Hematopoietic multipotent progenitor cell treated with erythropoietin and hydrocortisone succinate and interleukin-3 and kit ligand, for 15 days (in vitro differentiated cells): Measurements from ENCODE around the gene TXN2.
"Not testable (repeated sequence)": the region's sequence is repeated elsewhere in the genome, so short reads cannot be mapped to it uniquely, and the experiment has no call there.

Source experiments
- DNase-seq: peaks from one replicate; pipeline ENCODE4 v3.0.0-alpha.2; 2015; ENCODE audit warnings: low spot score

The TXN2 gene

DNA sequence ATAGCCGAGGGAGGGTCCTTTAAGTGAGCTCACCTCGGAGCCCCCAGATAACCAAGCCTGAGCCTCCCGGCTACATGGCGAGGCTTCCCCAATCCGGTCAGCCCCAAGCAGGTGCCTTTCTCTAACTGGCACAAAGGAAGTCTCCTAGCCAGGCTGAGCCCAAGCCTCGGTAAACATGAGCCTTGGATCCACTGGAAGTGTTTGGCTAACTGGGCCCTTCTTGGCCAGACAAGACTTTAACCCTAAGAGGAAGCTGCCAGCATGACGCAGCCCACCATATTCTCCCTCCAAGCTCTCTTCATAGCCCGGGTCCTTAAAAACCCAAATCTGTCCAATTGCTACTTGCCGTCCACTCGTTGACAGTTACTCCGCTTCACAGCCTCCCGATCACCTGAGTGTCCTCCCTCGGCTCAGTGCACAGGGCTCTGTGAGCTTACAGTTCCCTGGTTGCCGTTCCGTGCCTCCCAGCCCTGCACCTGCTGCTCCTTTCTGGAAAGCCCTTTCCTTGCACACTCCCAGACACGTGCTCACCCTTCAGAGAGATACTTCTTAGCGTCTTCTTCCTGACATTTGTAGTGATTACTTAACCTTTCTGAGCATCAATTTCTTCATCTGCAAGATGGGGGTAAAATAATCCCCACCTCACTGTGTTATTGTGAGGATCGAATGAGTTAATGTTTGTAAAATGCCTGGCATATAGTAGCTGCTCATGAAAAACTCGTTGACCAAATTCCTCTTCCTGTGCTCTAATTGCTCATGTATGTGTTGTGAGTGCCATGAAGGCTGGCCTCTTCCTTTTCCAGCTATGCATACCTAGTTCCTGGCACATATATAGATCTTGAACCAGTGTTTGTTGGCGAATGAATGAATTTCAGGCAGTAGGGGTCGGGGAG lies 25.6 kb downstream of the TXN2 start:
- no peak for DNase-seq

DNA sequence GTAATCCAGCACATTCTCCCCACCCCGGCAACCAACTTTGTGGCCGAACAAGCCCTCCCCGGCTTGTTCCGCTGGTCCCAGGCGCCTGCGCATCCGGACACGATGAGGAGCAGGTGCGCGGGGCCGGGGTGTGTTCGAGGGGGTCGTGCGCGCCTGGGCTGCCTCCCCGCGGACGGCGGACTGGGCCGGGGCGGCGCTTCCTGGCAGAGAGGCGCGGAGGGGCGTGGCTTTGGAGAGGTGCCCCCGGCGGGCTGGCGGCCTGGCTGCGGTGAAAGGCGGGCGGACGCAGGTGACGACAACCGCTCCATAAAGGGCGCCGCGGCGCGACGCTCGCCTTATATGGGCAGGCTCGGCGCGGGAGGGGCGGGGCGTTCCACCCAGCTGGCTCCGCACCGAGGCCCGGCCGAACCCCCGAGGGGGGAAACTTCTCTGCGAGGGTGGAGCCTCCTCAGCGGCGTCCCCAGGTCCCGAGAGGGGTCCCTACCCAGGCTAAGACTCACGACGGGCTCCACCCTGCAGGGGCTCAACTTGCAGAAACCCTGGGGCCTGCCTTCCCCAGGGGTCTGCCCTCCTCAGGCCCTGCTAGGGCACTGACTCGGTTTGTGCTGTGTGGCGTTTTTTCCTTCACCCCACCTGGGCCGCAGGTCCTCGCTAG lies 26.4 kb downstream of the TXN2 start:
- DNase-seq: peak; percentile 90

DNA sequence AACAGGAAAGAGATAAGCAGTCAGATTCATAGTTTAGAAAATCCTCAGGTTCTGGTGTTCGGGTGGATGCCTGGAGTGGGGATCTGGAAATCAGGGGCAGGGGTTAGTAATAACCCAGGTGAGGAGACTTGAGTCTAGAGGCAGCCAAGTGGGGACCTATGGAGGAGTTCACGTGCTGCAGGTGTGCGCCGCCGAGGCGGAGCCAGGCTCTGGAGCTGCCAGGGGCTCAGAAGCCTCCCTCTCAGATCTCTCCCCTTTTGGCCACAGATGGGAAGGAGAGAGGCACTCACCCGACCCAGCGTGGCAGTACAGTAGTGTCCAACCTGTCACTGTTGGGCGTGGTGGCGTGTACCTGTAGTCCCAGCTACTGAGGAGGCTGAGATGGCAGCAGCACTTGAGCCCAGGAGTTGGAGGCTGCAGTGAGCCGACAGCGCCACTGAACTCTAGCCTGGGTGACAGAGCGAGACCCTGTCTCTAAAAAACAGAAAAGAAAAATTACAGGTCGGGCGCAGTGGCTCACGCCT lies 27.5 kb downstream of the TXN2 start:
- DNase-seq: no peak

DNA sequence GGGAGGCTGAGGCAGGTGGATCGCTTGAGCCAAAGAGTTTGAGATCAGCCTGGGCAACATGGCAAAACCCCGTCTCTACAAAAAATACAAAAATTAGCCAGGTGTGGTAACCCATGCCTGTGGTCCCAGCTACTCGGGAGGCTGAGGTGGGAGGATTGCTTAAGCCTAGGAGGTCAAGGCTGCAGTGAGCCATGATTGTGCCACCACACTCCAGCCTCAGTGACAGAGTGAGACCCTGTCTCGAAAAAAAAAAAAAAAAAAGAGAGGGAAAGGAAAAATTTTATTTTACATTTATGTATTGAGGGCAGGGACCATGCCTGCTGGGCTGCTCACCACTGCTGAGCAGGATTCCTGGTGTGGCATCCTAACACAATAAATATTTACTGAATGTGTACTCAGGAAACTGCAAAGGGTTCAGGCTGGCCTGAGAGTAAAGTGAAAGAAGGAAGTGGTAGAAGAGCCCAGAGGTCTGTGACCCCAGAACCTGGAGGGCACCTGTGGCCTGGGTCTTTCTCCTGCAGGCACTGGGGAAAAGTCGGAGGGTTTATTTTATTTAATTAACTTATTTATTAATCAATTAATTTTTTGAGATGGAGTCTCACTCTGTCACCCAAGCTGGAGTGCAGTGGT lies 28.3 kb downstream of the TXN2 start:
- not testable (repeated sequence) for DNase-seq

DNA sequence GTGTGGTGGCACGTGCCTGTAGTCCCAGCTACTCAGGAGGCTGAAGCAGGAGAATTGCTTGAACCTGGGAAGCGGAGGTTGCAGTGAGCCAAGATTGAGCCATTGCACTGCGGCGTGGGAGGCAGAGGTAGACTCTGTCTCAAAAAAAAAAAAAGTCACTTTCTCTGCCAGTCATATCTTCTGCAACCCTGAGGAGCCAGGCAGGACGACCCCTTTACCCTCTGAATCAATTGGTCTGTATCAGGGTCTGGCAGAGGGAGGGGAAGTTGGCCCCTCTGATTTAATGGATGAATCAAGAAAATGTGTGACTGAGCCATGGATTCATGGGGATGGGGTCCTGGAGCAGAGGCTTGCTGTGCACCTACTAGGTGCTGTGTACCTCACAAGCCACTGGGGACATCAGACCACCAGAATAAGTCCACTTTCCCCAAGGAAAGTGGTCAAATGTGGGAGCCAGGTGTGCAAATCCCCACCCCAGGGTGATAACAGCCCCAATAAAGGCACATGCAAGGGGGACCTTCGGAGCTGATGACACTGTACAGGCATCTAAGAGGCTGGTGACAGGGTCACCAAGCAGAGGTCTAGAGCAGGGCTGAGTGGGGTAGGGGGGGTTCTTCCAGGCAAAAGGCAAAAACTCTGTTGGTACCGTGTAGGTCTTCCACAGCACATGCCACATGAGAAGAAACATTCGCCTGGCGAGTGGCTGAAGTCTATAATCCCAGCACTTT lies 29.0 kb downstream of the TXN2 start:
- DNase-seq: no peak

DNA sequence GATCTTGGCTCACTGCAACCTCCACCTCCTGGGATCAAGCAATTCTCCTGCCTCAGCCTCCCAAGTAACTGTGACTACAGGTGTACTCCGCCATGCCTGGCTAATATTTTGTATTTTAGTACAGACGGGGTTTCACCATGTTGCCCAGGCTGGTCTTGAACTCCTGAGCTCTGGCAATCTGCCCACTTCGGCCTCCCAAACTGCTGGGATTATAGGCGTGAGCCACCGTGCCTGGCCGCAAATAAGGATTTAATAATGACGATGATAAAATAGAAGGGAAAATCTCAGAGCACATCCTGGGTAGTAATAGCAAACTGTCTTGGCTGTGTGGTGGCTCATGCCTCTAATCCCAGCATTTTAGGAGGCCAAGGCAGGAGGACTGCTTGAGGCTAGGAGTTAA lies 30.5 kb downstream of the TXN2 start:
- DNase-seq: not testable (repeated sequence)

DNA sequence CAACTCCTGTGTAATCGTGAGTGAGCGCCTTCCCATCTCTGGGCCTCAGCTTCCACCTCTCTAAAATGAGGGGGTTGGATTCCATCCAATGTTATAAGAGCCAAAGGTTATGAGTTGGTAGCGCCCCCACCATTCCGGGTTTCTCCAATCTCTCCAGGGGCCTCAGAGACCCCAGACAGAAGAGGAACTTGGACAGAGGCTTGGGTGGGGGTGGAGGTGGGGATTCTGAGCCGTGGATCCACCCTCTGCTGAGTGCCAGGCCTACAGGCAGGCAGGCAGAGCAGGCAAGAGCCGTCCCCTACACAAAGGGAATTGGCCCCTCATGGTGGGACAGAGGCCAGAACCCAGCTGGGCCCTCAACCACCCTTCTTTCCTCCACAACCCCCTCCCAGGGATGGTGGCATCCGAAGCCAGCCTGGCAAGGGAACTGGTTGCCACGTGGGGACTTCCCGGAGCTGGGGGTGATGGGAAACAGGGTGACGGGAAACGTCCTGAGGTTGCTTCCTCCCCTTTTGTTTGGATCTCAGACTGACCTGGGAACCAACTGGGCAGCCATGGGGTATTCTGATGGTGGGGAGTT lies 31.8 kb downstream of the TXN2 start:
- no peak for DNase-seq

DNA sequence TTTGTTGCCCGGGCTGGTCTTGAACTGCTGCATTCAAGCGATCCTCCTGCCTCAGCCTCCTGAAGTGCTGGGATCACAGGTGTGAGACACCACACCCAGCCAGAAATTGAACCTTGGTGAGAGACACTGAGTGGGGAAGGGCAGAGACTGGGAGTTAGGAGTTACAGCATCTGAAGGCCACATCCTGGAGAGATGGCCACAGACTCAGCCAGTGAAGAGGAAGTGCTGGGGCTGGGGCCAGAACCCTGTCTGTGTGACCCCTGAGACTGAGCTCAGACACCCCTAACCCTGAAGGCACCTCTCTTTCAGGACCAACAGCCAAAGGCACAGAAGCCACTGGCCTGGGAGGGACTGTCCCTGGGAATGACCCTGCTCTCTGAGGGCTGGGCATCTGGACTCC lies 33.8 kb downstream of the TXN2 start:
- no peak for DNase-seq

DNA sequence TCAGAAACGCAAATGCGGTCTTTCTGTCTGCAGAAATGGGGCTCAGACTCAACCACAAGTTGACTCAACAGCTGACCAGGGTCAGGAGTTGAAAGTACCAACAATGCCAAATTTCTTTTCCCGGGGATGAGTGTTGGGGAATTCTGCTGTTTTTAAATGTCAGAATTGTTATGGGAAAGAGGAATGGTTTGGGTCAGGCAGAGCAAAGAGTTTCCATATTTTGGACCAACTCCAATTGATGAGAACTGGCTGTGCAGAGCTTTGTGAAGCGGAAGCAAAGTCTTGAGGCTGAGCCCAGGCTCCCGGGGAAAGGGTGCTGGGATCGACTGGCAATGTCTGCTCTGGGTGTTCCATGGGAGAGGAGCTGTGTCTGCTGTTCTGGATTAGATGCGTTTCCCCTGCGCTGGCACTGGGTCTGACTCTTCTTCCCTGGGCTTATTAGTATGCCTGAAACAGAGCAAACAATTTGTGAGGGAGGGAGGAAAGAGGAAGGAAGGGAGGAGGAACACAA lies 36.2 kb downstream of the TXN2 start:
- DNase-seq: no peak

DNA sequence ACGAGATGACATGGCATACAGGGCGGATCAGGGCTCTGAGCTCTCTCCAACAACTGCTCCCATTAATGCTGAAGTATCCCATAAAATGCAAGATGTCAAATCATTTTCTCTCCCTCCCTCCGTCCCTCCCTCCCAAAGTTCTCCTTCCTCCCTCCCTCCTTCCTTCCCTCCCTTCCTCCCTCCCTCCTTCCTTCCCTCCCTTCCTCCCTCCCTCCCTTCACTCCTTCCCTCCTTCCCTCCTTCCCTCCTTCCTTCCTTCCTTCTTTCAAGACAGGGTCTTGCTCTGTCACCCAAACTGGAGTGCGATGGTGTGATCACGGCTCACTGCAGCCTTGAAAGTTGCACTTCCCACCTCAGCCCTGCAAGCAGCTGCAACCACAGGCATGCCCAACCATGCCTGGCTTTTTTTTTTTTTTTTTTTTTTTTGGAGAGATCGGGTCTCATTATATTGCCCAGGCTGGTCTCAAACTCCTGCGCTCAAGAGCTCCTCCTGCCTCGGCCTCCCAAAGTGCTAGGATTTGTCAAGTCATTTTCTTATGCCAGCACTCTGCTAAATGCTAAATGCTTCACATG lies 38.2 kb downstream of the TXN2 start:
- no peak for DNase-seq

DNA sequence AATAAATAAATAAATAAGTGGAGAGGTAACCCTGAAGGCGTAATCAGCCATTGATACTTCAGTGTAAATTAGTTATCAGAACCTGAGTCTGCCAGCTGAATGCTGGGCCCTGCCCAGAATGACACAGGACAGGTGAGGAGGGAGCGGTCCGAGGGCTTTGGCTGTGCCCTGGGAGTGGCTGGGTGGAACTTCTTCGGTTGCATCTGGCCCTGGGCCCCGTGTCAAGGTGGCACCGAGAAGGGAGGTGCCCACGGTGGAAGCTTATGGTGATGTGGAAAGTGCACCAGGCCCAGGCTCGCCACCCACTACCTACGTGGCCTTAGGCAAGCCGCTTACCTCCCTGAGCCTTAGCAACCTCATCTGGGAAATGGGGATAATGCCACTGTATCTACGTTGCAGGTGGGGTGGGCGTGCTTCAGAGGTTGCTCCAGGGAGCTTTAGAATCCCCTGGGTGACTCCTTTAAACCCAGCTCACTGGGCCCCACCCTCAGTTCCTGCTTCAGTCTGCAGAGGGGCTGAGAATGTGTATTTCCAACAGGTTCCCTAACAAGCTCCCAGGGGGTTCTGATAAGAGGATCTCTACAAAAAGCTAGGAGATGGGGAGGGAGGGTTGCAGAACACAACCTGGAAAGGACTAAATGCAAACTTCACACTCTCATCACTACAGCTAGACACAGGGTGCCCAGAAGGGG lies 38.8 kb downstream of the TXN2 start:
- DNase-seq: no peak

DNA sequence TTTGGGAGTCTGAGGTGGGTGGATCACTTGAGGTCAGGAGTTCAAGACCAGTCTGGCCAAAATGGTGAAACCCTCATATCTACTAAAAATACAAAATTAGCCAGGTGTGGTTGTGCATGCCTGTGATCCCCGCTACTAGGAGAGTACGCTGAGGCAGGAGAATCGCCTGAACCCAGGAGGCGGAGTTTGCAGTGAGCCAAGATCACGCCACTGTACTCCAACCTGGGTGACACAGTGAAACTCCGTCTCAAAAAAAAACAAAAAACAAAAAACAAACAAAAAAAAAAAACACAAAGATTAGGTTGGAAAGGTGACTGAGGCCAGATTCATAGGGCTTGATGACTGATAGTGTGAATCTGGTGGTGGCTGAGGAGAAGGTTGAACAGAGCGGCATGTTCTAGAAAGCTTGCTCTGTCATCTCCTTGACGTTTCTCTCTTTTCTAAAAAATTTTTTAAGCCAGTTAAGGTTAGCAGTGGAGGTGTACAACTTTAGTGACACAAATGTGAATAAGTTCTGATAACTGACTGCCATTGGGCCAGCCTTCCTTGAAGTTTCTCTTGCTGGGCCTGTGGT lies 40.9 kb downstream of the TXN2 start:
- no peak for DNase-seq

DNA sequence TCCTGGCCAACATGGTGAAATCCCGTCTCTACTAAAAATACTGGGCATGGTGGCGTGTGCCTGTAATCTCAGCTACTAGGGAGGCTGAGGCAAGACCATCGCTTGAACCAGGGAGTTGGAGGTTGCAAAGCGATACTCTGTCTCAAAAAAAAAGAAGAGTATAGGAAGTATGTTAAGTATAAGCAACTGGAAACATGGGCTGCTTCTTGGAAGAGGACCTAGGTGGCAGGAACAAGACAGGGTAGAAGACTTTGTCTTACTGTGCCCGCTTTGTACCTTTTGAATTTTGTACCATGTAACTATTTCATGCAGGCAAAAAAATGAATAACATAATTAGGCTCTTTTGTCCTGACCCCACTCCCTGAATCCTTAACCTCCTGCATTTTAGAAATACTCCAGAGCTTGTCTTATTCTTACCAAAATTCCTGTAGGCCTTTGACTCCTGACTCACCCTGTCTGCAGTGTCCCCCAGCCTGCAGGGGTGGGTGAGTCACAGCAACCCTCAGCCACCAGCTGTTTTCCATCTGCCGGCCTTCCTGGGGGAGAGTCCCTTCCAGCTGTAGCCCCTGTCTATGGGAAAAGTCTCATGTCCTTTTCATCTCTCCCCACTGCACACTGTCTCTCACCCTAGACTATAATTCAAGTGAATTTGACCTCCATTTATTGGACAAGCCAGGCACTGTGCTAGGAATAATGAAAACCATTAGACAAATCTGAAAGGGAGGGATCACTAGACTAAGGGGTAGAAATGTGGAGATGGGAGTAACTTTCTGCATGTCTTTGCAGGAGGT lies 41.8 kb downstream of the TXN2 start:
- DNase-seq: no peak

DNA sequence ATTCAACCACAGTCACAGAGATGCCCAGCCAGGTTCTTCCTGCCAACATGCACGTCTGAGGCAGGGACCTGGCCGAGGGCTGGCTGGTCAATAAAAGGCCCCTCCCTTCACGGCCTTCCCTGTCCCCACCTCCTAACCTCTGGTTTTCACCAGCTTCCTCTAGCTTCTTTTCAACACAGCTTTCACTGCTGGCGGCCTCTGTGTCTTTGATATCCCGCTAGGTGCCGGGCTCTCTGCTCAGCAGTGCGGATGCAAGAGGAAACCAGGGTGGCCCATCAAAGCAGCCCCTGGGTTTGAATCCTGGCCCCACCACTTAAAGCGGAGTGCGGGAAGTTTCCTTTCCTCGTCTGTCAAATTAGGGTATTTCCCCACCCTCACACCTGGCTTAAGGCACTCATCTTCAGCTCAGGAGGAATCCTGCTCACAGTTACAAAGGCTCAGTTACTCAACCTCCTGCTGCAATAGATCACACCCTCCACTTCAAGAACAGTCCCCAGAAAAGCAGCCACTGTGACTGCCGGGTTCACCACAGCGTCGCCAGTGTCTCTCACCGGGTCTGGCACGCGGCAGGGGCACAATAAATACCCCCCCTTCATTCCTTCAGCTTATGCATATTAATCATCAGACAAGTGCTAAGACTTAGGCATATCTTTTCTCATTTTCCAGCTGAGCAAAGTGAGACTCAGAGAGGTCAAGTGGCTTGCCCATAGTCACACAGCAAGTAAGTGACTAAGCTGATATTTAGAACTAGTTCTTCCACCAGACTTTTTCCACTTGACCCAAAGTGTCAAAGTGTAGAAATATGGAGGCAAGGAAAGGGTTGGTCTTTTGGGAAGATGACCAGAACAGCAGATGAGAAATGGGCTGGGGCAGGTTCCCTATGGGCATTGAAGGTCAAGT lies 45.7 kb downstream of the TXN2 start:
- DNase-seq: no peak

DNA sequence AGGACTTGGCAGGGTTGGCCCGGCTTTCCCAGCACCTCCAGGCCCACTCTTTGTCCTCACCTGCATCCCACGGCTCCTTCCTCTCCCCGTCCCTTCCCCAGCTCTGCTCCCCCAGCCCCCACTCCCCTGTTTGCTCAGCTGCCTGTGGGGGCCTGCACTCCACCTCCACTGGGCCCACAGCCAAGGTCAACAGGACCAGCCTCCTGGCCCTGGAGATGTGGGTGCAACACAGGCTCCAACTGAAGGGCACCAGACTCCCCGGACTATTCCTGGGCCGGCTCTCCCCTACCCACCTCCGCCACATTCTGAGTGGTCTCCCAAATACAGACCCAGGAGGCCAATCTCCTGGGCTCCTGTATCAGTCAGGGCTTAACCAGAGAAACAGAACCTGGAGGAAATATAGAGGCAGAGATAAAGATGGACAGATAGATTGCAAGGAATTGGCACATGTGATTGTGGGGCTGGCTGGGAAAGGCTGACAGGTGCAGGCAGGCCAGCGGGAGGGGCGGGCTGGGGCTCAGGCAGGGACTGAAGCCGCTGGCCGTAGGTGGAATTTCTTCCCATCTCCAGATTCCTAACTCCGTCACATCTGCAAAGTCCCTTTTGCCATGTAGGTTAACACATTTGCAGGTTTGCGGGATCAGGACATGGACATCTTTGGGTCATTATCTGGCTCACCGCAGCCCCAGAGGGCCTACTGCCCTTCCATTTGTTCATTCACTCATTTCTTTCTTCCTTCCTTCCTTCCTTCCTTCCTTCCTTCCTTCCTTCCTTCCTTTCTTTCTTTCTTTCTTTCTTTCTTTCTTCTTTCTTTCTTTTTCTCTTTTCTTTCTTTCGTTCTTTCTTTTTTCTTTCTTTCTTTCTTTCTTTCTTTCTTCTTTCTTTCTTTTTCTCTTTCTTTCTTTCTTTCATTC lies 47.9 kb downstream of the TXN2 start:
- no peak for DNase-seq

DNA sequence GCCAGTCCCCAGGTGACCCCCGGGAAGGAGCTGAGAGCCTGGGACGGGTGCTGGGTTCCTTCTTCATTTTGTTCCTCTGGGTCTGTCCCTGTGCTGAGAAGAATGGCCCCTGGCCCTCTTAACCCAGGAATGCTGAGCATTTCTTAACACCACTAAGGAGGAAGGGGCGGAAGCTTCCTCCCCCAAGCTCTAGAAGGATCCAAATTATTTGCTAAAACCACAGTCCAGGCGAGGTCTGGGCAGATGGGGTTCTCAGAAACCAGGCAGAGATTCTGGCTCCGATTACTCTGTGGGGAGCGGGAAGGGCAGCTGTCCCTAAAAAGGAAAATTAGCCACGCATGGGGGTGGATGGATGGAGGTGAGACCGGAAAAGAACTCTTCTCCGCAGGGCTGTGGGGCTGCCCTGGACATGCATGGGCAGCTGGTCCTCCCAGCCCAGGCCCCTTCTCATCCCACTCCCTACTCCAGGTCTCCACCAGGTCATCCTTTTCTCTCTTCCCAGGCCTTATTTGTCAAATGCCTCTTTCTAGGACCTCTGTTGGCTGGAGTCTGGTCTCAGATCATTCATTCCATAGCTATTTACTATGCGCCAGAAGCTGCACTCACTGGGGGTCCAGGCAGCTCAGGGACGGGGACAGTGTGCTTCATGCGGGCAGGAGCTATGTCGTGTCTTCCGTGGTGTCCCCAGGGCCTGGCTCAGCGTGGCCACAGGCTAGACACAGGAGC lies 48.7 kb downstream of the TXN2 start:
- no peak for DNase-seq

DNA sequence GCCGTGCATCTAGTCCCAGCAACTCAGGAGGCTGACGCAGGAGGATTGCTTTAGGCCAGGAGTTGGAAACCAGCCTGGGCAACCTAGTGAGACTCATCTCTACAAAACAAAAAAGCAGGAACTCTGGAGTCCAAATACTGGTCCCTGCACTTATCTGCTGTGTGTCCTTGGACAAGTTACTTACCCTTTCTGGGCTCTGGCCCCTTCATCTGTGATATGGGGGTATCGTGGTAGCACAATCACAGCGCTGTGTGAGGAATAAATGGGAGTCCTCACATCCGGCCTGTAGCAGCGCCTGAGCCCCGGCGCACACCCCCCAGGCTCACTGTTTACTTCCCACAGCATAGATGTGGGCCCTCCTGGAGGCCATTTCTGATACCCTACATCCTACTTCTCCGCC lies 49.5 kb downstream of the TXN2 start:
- no peak for DNase-seq
